Epithelial cell of proximal tubule (primary cell): ENCODE measurements around the gene ABHD15. TPM values are rescaled to one million over a fixed set of nuclear protein-coding genes. Genes with fewer than 3 reads are reported as not detected.

Experiments used
- DNase-seq: peaks from one replicate; pipeline ENCODE4 v3.0.0-alpha.2; 2011; ENCODE audit warnings: low read depth
- H3K4me3 ChIP-seq: 2 replicates; pipeline ENCODE4 v1.5.1; 2011; ENCODE audit warnings: low read depth, mild to moderate bottlenecking, low read length
- CTCF ChIP-seq: conservative IDR thresholded peaks from 2 replicates; pipeline ENCODE4 v1.5.1; 2012; ENCODE audit warnings: low read depth, mild to moderate bottlenecking, low read length
- total RNA-seq: library from RNA; depleted of rRNA; stranded (reverse); fragments of >200 nt; gene quantifications from 2 replicates; pipeline ENCODE4 v1.2.3, GENCODE V29; 2015

The ABHD15 gene
- total RNA-seq, 1 donor from 2014 or later: 8.2 TPM

GRCh38 chr17:29612404-29613280 is 45.8 kb upstream of the ABHD15 start:
- no peak for DNase-seq
- peak overlapping the region; percentile 33 for H3K4me3 ChIP-seq
- TF ChIP-seq CTCF: no peak

- H3K4me3 ChIP-seq: no peak overlapping the region
- no peak for TF ChIP-seq CTCF
- no peak for DNase-seq
Observed at GRCh38 chr17:29612094-29612403, 45.2 kb upstream of the ABHD15 start.

GRCh38 chr17:29611351-29612093 is 44.7 kb upstream of the ABHD15 start:
- H3K4me3 ChIP-seq: no peak overlapping the region
- no peak for TF ChIP-seq CTCF
- DNase-seq: no peak

GRCh38 chr17:29610395-29610794 is 43.6 kb upstream of the ABHD15 start:
- H3K4me3 ChIP-seq: no peak overlapping the region
- DNase-seq: no peak
- no peak for TF ChIP-seq CTCF

GRCh38 chr17:29608986-29609385 is 42.1 kb upstream of the ABHD15 start:
- no peak overlapping the region for H3K4me3 ChIP-seq
- no peak for DNase-seq
- TF ChIP-seq CTCF: no peak

- H3K4me3 ChIP-seq: no peak overlapping the region
- no peak for TF ChIP-seq CTCF
- DNase-seq: no peak
Observed at GRCh38 chr17:29607557-29608195, 40.8 kb upstream of the ABHD15 start.
